WTC11 (cell line): ENCODE data around the gene DLG5.

Experiments
- ATF3 ChIP-seq: sonication (generic); formaldehyde crosslinking; conservative IDR thresholded peaks from 2 replicates; pipeline ENCODE4 v1.8.1; 2022; ENCODE audit warnings: mild to moderate bottlenecking, missing genetic modification reagents
- CTCF ChIP-seq: fragments of 200-600 bp; IDR thresholded peaks from 2 replicates; pipeline ENCODE4 v1.8.0; 2022; ENCODE audit warnings: antibody characterized with exemption
- FOXJ3 ChIP-seq: sonication (generic); formaldehyde crosslinking; IDR thresholded peaks from 2 replicates; pipeline ENCODE4 v1.9.0; 2021; ENCODE audit warnings: missing genetic modification reagents, mild to moderate bottlenecking, borderline replicate concordance
- JUN ChIP-seq: sonication (generic); formaldehyde crosslinking; IDR thresholded peaks from 2 replicates; pipeline ENCODE4 v1.8.0; 2023; ENCODE audit warnings: mild to moderate bottlenecking, missing genetic modification reagents
- MAX ChIP-seq: sonication (generic); formaldehyde crosslinking; IDR thresholded peaks from 2 replicates; pipeline ENCODE4 v1.8.0; 2022; ENCODE audit warnings: mild to moderate bottlenecking, missing genetic modification reagents
- MLX ChIP-seq: sonication (generic); formaldehyde crosslinking; IDR thresholded peaks from 2 replicates; pipeline ENCODE4 v1.8.1; 2023; ENCODE audit warnings: mild to moderate bottlenecking, missing genetic modification reagents, moderate library complexity
- PRDM15 ChIP-seq: sonication (generic); formaldehyde crosslinking; IDR thresholded peaks from 2 replicates; pipeline ENCODE4 v1.8.0; 2022; ENCODE audit warnings: missing genetic modification reagents
- PREB ChIP-seq: sonication (generic); formaldehyde crosslinking; IDR thresholded peaks from 2 replicates; pipeline ENCODE4 v1.8.1; 2022; ENCODE audit warnings: mild to moderate bottlenecking, missing genetic modification reagents, moderate library complexity, borderline replicate concordance
- PRRX2 ChIP-seq: fragments of 250-450 bp; sonication (Bioruptor Pico); IDR thresholded peaks from 2 replicates; pipeline ENCODE4 v1.8.0; 2021; ENCODE audit warnings: mild to moderate bottlenecking
- TP53 ChIP-seq: sonication (generic); formaldehyde crosslinking; IDR thresholded peaks from 2 replicates; pipeline ENCODE4 v1.8.1; 2023; ENCODE audit warnings: mild to moderate bottlenecking, missing genetic modification reagents
- ZNF138 ChIP-seq: sonication (generic); formaldehyde crosslinking; conservative IDR thresholded peaks from 2 replicates; pipeline ENCODE4 v1.8.1; 2022; ENCODE audit warnings: mild to moderate bottlenecking, moderate library complexity, missing genetic modification reagents
- ZNF396 ChIP-seq: fragments of 250-450 bp; sonication (Bioruptor Pico); IDR thresholded peaks from 2 replicates; pipeline ENCODE4 v1.8.0; 2021; ENCODE audit warnings: mild to moderate bottlenecking, moderate library complexity, borderline replicate concordance

GRCh38 chr10:77902159-77902558, 24.4 kb downstream of the DLG5 start:
- TF ChIP-seq ZNF396 = no peak
- no peak for TF ChIP-seq CTCF
- TF ChIP-seq TP53 (CRISPR knock-in tag) = no peak
- TF ChIP-seq PRDM15 (CRISPR knock-in tag) = no peak
- TF ChIP-seq MAX = no peak
- TF ChIP-seq ZNF138 (CRISPR knock-in tag) = no peak
- no peak for TF ChIP-seq FOXJ3
- TF ChIP-seq PRRX2 = no peak
- no peak for TF ChIP-seq JUN (CRISPR knock-in tag)
- no peak for TF ChIP-seq MLX (CRISPR knock-in tag)
- no peak for TF ChIP-seq ATF3 (CRISPR knock-in tag)
- TF ChIP-seq PREB (CRISPR knock-in tag) = no peak
